Psoas muscle (tissue), 8 donors: ENCODE data around the gene AURKB. TPM values are rescaled to one million over a fixed set of nuclear protein-coding genes. Genes with fewer than 3 reads are reported as not detected.

Experiments used
- ATAC-seq, 4 donors: fragments of 200-7000 bp; cut with Tn5 transposase; one replicate each; pipeline ENCODE4 v1.9.1; 2020; ENCODE audit warnings: moderate library complexity in 3 of 4, mild to moderate bottlenecking in 2 of 4
- DNase-seq, 2 donors: peaks; one replicate each; pipeline ENCODE4 v3.0.0-alpha.2; 2020
- H3K27ac ChIP-seq: fragments of 200-600 bp; one replicate; pipeline ENCODE4 v1.8.0; 2022
- H3K27me3 ChIP-seq, 3 donors: fragments of 200-600 bp in 1 of 3; one replicate each; pipeline versions ENCODE4 v1.6.1 to v1.8.0; 2013 to 2022; ENCODE audit warnings: low read length in 2 of 3, mild to moderate bottlenecking in 2 of 3, moderate library complexity in 1 of 3; ENCODE audit not compliant: insufficient read depth in 3 of 3
- H3K36me3 ChIP-seq, 2 donors: fragments of 200-600 bp in 1 of 2; one replicate each; pipeline versions ENCODE4 v1.6.1 to v1.8.0; 2013 to 2022; ENCODE audit warnings: low read depth in 1 of 2, mild to moderate bottlenecking in 1 of 2, moderate library complexity in 1 of 2; ENCODE audit not compliant: insufficient read depth in 1 of 2
- H3K4me1 ChIP-seq: fragments of 200-600 bp; one replicate; pipeline ENCODE4 v1.8.0; 2022
- H3K4me3 ChIP-seq: fragments of 200-600 bp; one replicate; pipeline ENCODE4 v1.8.0; 2022; ENCODE audit warnings: mild to moderate bottlenecking
- H3K9me3 ChIP-seq: fragments of 200-600 bp; one replicate; pipeline ENCODE4 v1.8.0; 2022
- CTCF ChIP-seq: fragments of 200-600 bp; IDR thresholded peaks from one replicate; pipeline ENCODE4 v1.8.0; 2022; ENCODE audit warnings: antibody characterized with exemption
- WGBS, 3 donors: extraction: QIAGEN DNeasy Blood & Tissue Kit; methylation state at CpG; one replicate each; pipeline versions ENCODE4 v1.1.6 to v1.1.7; 2013; 5-methylcytosine and 5-hydroxymethylcytosine counted together
- intact Hi-C, 2 donors: fragments of 100-400 bp; cut with DNase I; formaldehyde crosslinking; loops; one replicate each; pipeline versions ENCODE4 v1.11.0 to v1.14.2; 2022
- polyA plus RNA-seq, 3 donors: library from polyadenylated mRNA; stranded (reverse); fragments of 200-250 nt; gene quantifications; one replicate each; pipeline ENCODE4 v1.2.3, GENCODE V29; 2013
- total RNA-seq, 4 donors: library from RNA; stranded (reverse); fragmentation: NEBNext Ultra II Directional in 2 of 4; extraction: Animal tissue kit (Norgen Biotek cat#: 25700) in 2 of 4; gene quantifications; one replicate each; pipeline versions ENCODE4 v1.2.1 to v1.2.4, GENCODE V29; 2021 to 2023
- donor health status: healthy with polysubstance abuse.
- donor health status: DM: no; HTN: no; CAD: no; lungs with moderate emphysema.
- donor health status: Bipolar disorder and iron deficiency.
- donor health status: healthy.
- donor health status: DM: yes; HTN: yes; CAD: no.
- donor health status: DM: no; HTN: no; CAD: no.
- donor health status: DM: no; HTN: no; CAD: no.
- donor health status: DM: yes; HTN: yes; CAD: no.

AURKB gene
- total and polyA plus RNA-seq, 7 donors: 0.39 to 1.1 TPM; not detected in 5

DNA sequence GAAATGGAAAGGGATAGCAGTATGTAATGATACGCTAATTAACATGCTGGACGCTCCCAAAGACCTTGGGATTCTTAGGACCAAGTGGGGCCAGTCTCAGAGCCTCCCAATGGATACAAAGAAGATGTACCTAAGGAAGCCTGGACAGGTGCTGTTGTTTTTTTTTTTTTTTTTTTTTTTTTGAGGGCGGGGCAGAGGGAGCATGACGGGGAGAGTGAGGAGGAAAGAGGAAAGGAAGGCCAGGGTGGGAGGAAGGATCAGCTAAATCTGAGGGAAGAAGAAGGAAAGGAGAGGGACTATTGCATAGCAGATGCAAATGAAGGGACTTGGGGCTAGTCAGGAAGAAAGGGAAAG, 50.2 kb downstream of the AURKB start:
- peaks cover 38% of the 10 kb centered on the region for H3K4me1 ChIP-seq
- H3K36me3 ChIP-seq: peaks cover 0 to 26% of the 10 kb centered on the region in 2 donors
- peak in 1 of 2 donors; percentile 1 for DNase-seq
- H3K27ac ChIP-seq: peak overlapping the region; percentile 100
- TF ChIP-seq CTCF: no peak
- H3K4me3 ChIP-seq: no peak overlapping the region
- intact Hi-C loops: no loop called here
- ATAC-seq: no peak
- no peaks in the 10 kb centered on the region for H3K9me3 ChIP-seq
- H3K27me3 ChIP-seq: no peaks in the 10 kb centered on the region
- 49 to 78% (median 55%) methylated on average over 3 to 4 of the region's 4 CpGs for WGBS, 3 donors

GRCh38 chr17:8159459-8160223, 50.7 kb downstream of the AURKB start:
- DNase-seq: peak in 1 of 2 donors; percentile 12
- no peak for TF ChIP-seq CTCF
- no peak overlapping the region for H3K4me3 ChIP-seq
- H3K4me1 ChIP-seq: peaks cover 33% of the 10 kb centered on the region
- WGBS, 3 donors: 64 to 77% (median 65%) methylated on average over 4 of the region's 4 CpGs
- peaks cover 0 to 26% of the 10 kb centered on the region in 2 donors for H3K36me3 ChIP-seq
- H3K9me3 ChIP-seq: no peaks in the 10 kb centered on the region
- H3K27ac ChIP-seq: peak overlapping the region; percentile 100
- ATAC-seq: no peak
- intact Hi-C loops: loop anchor here in 1 of 2 donors (2.0 kb wide), 2 partner anchors 21 to 65 kb away; no protein-coding TSS in a partner anchor
- H3K27me3 ChIP-seq: no peaks in the 10 kb centered on the region

DNA sequence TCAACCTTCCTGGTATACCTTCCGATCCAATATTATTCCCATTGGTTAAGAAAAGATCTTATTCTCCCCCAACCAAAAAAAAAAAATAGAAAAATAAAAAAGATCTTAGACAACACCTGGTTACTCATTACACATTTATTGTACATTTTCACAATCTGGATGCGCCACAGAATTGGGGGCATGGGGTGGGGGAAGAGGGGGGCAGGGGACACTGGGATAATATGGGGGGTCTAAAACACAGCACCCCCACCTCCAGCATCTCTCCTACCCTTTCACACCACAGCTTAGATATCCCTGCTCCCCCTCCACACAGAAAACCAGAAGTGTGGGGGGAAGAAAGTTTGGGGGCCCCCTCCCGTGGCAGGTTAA, 51.4 kb downstream of the AURKB start:
- no peak for ATAC-seq
- Histone ChIP-seq H3K27ac (peak overlapping the region; percentile 100), H3K4me1 (peaks cover 26% of the 10 kb centered on the region), H3K9me3 (no peaks in the 10 kb centered on the region), H3K4me3 (peak overlapping the region; percentile 17), H3K27me3 (no peaks in the 10 kb centered on the region), H3K36me3 (peaks cover 0 to 26% of the 10 kb centered on the region in 2 donors)
- no peak for TF ChIP-seq CTCF
- DNase-seq: no peak
- WGBS, 3 donors: 58 to 63% (median 60%) methylated on average over 3 of the region's 3 CpGs
- intact Hi-C loops: loop anchor here in 1 of 2 donors (2.0 kb wide), 2 partner anchors 20 to 64 kb away; no protein-coding TSS in a partner anchor

- peak overlapping the region; percentile 100 for H3K27ac ChIP-seq
- WGBS, 3 donors: 22 to 37% (median 25%) methylated on average over 20 of the region's 20 CpGs
- H3K4me1 ChIP-seq: peaks cover 25% of the 10 kb centered on the region
- TF ChIP-seq CTCF: peak; percentile 96
- peak overlapping the region; percentile 17 for H3K4me3 ChIP-seq
- DNase-seq: peak; percentile 92 to 96
- intact Hi-C loops: loop anchor here in 1 of 2 donors (2.0 kb wide), 2 partner anchors 20 to 64 kb away; no protein-coding TSS in a partner anchor
- H3K27me3 ChIP-seq: no peaks in the 10 kb centered on the region
- peaks cover 0 to 27% of the 10 kb centered on the region in 2 donors for H3K36me3 ChIP-seq
- ATAC-seq: peak; percentile 16 to 23 (median 21)
- no peaks in the 10 kb centered on the region for H3K9me3 ChIP-seq
Measured at GRCh38 chr17:8158267-8159031, 51.9 kb downstream of the AURKB start.
